GM19025 (cell line): ENCODE measurements around the gene TPRG1L.

Source experiments
- ATAC-seq: cut with Tn5 transposase; IDR thresholded peaks from one replicate; pipeline ENCODE4 v1.9.1; 2021; ENCODE audit warnings: mild to moderate bottlenecking, low read depth, moderate library complexity; ENCODE audit not compliant: unreplicated experiment

TPRG1L gene

GRCh38 chr1:3626025-3626424 is 1.2 kb downstream of the TPRG1L start:
- no peak for ATAC-seq

- ATAC-seq = no peak
Measured at GRCh38 chr1:3627515-3628253, 2.9 kb downstream of the TPRG1L start.

GRCh38 chr1:3628445-3628844 is 3.6 kb downstream of the TPRG1L start:
- ATAC-seq = no peak

- no peak for ATAC-seq
Measured at GRCh38 chr1:3629561-3630160, 4.8 kb downstream of the TPRG1L start.

- no peak for ATAC-seq
Measured at GRCh38 chr1:3630161-3630611, 5.4 kb downstream of the TPRG1L start.

- ATAC-seq = no peak
Measured at GRCh38 chr1:3630914-3631313, 6.1 kb downstream of the TPRG1L start.

GRCh38 chr1:3631320-3632260 is 6.8 kb downstream of the TPRG1L start:
- ATAC-seq = no peak

GRCh38 chr1:3632298-3632697 is 7.5 kb downstream of the TPRG1L start:
- ATAC-seq = no peak

- no peak for ATAC-seq
Measured at GRCh38 chr1:3632716-3633343, 8.0 kb downstream of the TPRG1L start.

GRCh38 chr1:3633344-3634058 is 8.7 kb downstream of the TPRG1L start:
- ATAC-seq = no peak

- ATAC-seq = no peak
Measured at GRCh38 chr1:3634059-3634800, 9.4 kb downstream of the TPRG1L start.

- no peak for ATAC-seq
Measured at GRCh38 chr1:3636080-3636479, 11.3 kb downstream of the TPRG1L start.

GRCh38 chr1:3636531-3636930 is 11.7 kb downstream of the TPRG1L start:
- no peak for ATAC-seq

- no peak for ATAC-seq
Measured at GRCh38 chr1:3638027-3638426, 13.2 kb downstream of the TPRG1L start.

- no peak for ATAC-seq
Measured at GRCh38 chr1:3638676-3639075, 13.9 kb downstream of the TPRG1L start.

- no peak for ATAC-seq
Measured at GRCh38 chr1:3639397-3639911, 14.6 kb downstream of the TPRG1L start.

- ATAC-seq = no peak
Measured at GRCh38 chr1:3640121-3640837, 15.5 kb downstream of the TPRG1L start.

- ATAC-seq = no peak
Measured at GRCh38 chr1:3641046-3641760, 16.4 kb downstream of the TPRG1L start.
